HL-60 (cell line): Measurements from ENCODE around the gene S1PR2.
"Not testable (repeated sequence)": the region's sequence is repeated elsewhere in the genome, so short reads cannot be mapped to it uniquely, and the experiment has no call there.

Experiments used
- CTCF ChIP-seq: IDR thresholded peaks from one replicate; pipeline ENCODE4 v1.5.1; 2011; ENCODE audit warnings: low read length, control low read depth, inconsistent platforms; ENCODE audit not compliant: insufficient read depth
- POLR2AphosphoS5 ChIP-seq: IDR thresholded peaks from 2 replicates; pipeline ENCODE4 v1.6.1; 2012; ENCODE audit warnings: low read depth
- SPI1 ChIP-seq: IDR thresholded peaks from 2 replicates; pipeline ENCODE4 v1.6.1; 2012; ENCODE audit warnings: low read depth, mild to moderate bottlenecking, borderline replicate concordance

GRCh38 chr19:10198889-10199644 is 32.1 kb downstream of the S1PR2 start:
- not testable (repeated sequence) for TF ChIP-seq CTCF, POLR2AphosphoS5, SPI1
